ENCODE measurements around the gene FLT4.

FLT4 gene

DNA sequence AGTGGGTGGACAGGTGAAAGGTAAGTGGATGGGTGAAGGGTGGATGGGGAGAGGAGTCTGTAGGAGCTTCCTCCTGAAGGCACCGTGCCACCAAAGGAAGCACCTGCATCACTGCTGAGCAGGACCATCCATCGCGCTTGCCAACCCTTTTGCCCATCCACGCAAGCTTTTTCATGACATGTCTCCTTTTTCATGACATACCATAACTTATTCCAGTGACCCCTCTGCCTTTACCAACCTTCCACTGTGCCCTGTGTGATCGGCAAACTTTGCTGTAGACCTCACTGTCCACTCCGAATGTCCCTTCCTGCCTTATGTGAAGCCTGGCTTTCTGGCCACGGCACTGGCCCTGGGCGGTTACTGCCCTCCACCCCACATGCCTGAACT, 13.4 kb downstream of the FLT4 start:
- TF ChIP-seq, protein P1, sequence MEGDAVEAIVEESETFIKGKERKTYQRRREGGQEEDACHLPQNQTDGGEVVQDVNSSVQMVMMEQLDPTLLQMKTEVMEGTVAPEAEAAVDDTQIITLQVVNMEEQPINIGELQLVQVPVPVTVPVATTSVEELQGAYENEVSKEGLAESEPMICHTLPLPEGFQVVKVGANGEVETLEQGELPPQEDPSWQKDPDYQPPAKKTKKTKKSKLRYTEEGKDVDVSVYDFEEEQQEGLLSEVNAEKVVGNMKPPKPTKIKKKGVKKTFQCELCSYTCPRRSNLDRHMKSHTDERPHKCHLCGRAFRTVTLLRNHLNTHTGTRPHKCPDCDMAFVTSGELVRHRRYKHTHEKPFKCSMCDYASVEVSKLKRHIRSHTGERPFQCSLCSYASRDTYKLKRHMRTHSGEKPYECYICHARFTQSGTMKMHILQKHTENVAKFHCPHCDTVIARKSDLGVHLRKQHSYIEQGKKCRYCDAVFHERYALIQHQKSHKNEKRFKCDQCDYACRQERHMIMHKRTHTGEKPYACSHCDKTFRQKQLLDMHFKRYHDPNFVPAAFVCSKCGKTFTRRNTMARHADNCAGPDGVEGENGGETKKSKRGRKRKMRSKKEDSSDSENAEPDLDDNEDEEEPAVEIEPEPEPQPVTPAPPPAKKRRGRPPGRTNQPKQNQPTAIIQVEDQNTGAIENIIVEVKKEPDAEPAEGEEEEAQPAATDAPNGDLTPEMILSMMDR (conservative IDR thresholded peaks at IDR 0.05; ENCODE audit: control insufficient read depth, insufficient read depth, low read depth, low read length), result no peak

DNA sequence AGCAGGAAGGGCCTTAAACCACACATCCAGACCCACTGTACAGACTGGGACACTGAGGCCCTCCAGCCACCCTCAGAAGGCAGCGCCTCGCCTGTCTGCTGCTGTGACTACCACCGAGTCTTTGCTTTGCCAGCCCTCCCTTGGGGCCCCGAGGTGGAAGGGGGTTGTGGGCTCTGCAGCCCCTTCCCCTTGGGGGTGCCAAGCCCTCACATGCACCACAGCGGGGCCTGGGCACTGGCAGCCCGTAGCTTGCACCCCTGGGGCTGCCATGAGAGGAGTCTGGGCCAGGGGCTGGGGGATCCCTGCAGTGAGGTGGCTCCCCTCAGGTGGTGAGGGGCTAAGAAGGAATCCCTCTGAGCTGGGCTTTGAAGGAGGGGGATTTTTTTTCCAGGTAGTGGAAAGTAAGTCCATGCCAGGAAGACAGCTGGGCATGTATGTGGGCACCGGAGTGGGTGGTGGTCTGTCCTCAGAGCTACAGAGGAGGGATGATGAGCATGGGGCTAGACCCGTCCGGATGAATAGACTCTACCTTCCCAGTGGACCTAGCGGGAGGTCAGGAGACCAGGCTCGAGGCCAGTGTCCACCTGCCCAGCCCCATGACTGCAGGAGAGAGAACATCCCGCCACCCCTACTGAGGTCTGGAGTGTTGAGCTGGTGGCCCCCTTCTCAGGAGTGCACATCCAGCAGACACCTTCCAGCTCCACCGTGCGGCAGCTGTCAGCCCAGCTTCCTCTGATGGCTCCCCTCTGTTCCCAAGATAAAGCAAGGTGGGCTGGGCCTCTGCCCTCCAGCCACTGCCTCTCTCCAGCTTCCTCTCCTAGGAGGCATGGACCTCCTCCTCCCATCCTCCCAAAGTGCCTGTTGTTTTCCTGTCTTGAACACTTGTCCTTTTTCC, 15.9 kb downstream of the FLT4 start:
- H3K4me3 ChIP-seq (ENCODE audit: control insufficient read depth, low read depth, low read length), result no peak overlapping the region
- TF ChIP-seq, protein P1 (conservative IDR thresholded peaks at IDR 0.05; ENCODE audit: control insufficient read depth, insufficient read depth, low read depth, low read length), result no peak
- DNase-seq (ENCODE audit: low read depth), result no peak

More for the DNA sequence above, 13.4 kb downstream of the FLT4 start:
- DNase-seq (ENCODE audit: low read depth), result no peak
- no peak overlapping the region for H3K4me3 ChIP-seq (ENCODE audit: control insufficient read depth, low read depth, low read length)

DNA sequence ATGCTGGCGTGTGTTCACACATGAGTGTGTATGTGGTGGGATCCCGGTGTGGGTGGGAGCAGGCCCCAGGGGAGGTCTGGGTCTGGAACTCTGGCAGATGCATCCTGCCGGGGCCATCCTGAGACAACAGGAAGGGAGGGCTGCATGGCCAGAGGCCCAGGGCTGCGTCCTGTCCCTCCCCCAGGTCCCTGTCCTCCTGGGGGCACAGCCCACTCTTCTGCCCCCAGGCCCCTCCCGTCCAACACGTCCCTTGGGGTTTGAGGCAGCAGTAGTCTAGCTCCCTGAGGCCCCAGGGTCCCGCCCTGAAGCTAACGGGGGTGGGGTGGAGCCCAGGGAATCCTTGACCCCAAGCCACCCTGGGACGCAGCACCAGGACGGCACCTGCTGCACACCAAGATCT, 16.6 kb downstream of the FLT4 start:
- DNase-seq (ENCODE audit: low read depth), result no peak
- H3K4me3 ChIP-seq (ENCODE audit: control insufficient read depth, low read depth, low read length), result no peak overlapping the region
- TF ChIP-seq, protein P1 (conservative IDR thresholded peaks at IDR 0.05; ENCODE audit: control insufficient read depth, insufficient read depth, low read depth, low read length), result no peak

GRCh38 chr5:180631549-180632383, 17.6 kb downstream of the FLT4 start:
- H3K4me3 ChIP-seq (ENCODE audit: control insufficient read depth, low read depth, low read length), result no peak overlapping the region
- TF ChIP-seq, protein P1 (conservative IDR thresholded peaks at IDR 0.05; ENCODE audit: control insufficient read depth, insufficient read depth, low read depth, low read length), result no peak
- no peak for DNase-seq (ENCODE audit: low read depth)

DNA sequence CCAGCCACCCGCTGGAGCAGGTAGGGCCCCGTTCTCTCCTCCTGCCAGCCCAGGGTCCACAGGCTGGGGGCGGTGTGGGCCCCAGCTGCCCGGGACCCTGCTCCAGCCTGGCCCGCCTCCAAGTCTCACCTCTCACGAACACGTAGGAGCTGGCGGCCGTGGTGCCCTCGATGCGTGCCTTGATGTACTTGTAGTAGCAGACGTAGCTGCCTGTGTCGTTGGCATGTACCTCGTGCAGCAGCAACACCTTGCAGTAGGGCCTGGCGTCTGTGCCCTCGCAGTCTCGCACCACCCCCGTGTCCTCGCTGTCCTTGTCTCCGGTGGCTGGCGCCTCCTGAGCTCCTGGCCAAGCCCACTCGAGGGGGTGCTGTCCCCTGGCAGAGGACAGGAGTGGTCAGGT, 19.0 kb downstream of the FLT4 start:
- TF ChIP-seq, protein P1 (conservative IDR thresholded peaks at IDR 0.05; ENCODE audit: control insufficient read depth, insufficient read depth, low read depth, low read length), result no peak
- no peak overlapping the region for H3K4me3 ChIP-seq (ENCODE audit: control insufficient read depth, low read depth, low read length)
- DNase-seq (ENCODE audit: low read depth), result no peak

DNA sequence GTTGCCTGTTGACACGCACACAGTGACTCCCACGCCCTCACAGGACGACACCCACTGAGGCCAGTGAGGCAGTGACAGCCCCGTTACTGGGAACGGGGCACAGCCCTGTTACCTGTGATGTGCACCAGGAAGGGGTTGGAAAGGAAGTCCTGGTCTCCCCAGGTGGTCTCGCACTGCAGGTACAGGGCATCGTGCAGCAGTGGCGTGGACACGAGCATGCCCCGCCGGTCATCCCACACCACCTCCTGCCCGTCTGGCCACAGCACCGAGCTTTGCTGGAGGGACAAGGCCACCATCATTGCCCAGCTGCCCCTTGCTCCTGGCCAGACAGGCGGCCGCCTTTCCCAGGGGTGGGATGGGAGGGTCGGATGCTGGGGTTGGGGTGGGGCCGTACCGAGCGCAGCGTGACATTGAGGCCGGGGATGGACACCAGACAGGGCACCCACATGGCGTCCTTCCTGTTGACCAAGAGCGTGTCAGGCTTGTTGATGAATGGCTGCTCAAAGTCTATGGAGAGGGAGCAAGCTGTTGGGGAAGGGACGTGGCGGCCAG, 19.5 kb downstream of the FLT4 start:
- no peak for DNase-seq (ENCODE audit: low read depth)
- TF ChIP-seq, protein P1 (conservative IDR thresholded peaks at IDR 0.05; ENCODE audit: control insufficient read depth, insufficient read depth, low read depth, low read length), result no peak
- no peak overlapping the region for H3K4me3 ChIP-seq (ENCODE audit: control insufficient read depth, low read depth, low read length)
